Gastroesophageal sphincter (tissue), 3 donors: ENCODE results near the gene KCTD14.

Experiments used
- CTCF ChIP-seq, 4 experiments: fragments of 200-600 bp in 2 of 4; fragments of 450-650 bp in 2 of 4; sonication (generic) in 1 of 4; IDR thresholded peaks; one replicate each; pipeline ENCODE4 v1.5.1; 2017 to 2019; ENCODE audit warnings: antibody characterized with exemption in 4 of 4, mild to moderate bottlenecking in 2 of 4, moderate library complexity in 2 of 4
- EP300 ChIP-seq: sonication (generic); formaldehyde crosslinking; IDR thresholded peaks from one replicate; pipeline ENCODE4 v1.6.1; 2017; ENCODE audit warnings: antibody characterized with exemption, mild to moderate bottlenecking
- POLR2A ChIP-seq, 2 donors: fragments of 450-650 bp; IDR thresholded peaks; one replicate each; pipeline ENCODE4 v1.6.1; 2017; ENCODE audit warnings: antibody characterized with exemption in 2 of 2, mild to moderate bottlenecking in 2 of 2, moderate library complexity in 1 of 2
- POLR2AphosphoS5 ChIP-seq: sonication (generic); formaldehyde crosslinking; IDR thresholded peaks from one replicate; pipeline ENCODE4 v1.6.1; 2017; ENCODE audit warnings: antibody characterized with exemption

DNA sequence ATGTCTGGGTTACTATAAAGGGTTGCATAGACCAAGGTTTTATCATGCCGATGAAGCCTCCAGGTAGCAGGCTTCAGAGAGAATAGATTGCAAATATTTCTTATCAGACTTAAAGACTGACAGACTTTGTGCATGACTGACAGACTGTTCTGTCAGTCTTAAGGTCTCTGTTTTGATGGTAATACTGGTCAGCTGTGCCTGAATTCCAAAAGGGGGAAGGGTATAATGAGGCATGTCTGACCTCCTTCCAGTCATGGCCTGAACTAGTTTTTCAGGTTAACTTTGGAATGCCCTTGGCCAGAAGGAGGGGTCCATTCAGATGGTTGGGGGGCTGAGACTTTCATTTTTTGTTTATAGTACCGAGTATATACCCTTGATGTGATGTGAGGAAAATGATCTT lies 4.7 kb upstream of the KCTD14 start:
- no peak for TF ChIP-seq POLR2AphosphoS5
- TF ChIP-seq CTCF (IDR thresholded peaks at IDR 0.05), result no peak
- TF ChIP-seq EP300, result no peak
- TF ChIP-seq POLR2A (IDR thresholded peaks at IDR 0.05), result no peak
